AG04449 (cell line): ENCODE data around the gene SCT.

Experiments
- CTCF ChIA-PET: fragments of 350-600 bp; formaldehyde crosslinking; extraction: SDS; loops from one replicate; lab custom pipeline; 2021; ENCODE audit warnings: antibody characterized with exemption; lab: Yijun Ruan, JAX
- POLR2A ChIA-PET: fragments of 400-600, 350-600 bp; formaldehyde crosslinking; extraction: SDS; loops from one replicate; lab custom pipeline; 2020; ENCODE audit warnings: antibody characterized with exemption, inconsistent platforms; lab: Yijun Ruan, JAX
- DNase-seq: peaks from one replicate; pipeline ENCODE4 v3.0.0-alpha.2; 2010; ENCODE audit warnings: low read depth, low spot score
- H3K4me3 ChIP-seq: 2 replicates; pipeline ENCODE4 v1.5.1; 2011; ENCODE audit warnings: low read depth, mild to moderate bottlenecking, control low read depth, low read length
- CTCF ChIP-seq: IDR thresholded peaks from one replicate; pipeline ENCODE4 v1.5.1; 2011; ENCODE audit warnings: mild to moderate bottlenecking, moderate library complexity, low read length, control low read depth, inconsistent platforms; ENCODE audit not compliant: insufficient read depth; ENCODE audit errors: missing control alignments

Gene SCT

DNA sequence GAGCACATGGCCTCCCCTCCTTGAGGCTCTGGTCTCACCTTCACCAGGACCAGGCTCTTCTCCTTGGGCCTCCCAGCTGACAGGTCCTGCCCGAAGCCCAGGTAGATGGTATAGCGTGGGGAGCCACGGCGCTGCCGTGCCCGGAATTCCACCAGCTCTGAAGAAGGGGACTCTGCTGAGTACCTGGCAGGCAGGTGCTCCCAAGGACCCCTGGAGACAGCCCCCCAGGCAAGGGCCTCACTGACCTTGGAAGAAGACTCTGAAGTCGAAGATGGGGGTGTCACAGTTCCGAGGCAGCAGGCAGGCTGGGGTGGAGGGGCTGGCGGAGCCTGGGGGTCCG lies 14.1 kb downstream of the SCT start:
- H3K4me3 ChIP-seq = no peak overlapping the region
- ChIA-PET CTCF (no interaction called here), POLR2A (no interaction called here)
- no peak for TF ChIP-seq CTCF
- no peak for DNase-seq

- TF ChIP-seq CTCF = peak; percentile 5
- no peak for DNase-seq
- no peak overlapping the region for H3K4me3 ChIP-seq
- ChIA-PET CTCF (no interaction called here), POLR2A (interaction anchor here (0.7 kb wide), 1 partner anchor 11 kb away, joined by 3 read pairs; no protein-coding TSS in a partner anchor)
Observed at GRCh38 chr11:612201-612960, 14.6 kb downstream of the SCT start.

DNA sequence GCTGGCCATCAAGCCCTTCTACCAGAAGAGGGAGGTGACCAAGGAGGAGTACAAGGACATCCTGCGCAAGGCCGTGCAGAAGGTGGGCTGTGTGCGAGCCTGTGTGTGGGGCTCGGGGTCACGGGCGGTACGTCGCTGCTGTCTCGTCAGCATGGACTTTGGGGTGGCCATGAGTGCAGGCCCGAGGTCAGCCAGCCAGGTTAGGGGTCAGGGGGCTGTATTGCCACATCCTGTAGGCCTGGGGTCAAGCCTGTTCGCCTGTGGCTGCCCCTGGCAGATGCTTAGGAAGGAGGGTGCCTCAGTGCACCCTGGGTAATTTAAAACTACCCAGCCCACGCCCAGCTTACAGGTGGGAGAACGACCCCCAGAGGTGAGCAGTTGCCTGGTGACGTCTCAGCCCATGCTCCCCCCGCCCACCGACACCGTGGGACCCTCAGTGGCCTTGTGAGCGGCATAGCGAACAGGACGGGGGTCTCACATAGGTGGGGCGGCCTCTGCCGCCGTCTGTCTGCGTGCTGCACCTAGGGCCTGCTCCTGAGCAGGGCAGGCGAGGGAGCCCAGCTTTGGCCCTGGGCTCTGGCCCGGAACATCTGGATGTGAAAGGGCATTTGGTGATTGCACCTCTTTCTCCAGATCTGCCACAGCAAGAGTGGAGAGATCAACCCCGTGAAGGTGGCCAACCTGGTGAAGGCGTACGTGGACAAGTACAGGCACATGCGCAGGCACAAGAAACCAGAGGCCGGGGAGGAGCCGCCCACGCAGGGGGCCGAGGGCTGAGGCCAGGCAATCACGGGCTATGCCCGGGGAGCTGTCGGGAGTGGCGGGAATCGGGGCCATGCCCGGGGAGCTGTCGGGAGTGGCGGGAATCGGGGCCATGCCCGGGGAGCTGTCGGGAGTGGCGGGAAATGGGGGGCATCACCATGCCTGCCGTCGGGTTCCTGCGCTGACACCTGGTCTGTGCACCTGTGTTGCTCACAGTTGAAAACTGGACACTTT lies 15.7 kb downstream of the SCT start:
- H3K4me3 ChIP-seq = no peak overlapping the region
- POLR2A ChIA-PET = no interaction called here
- CTCF ChIA-PET = no interaction called here
- TF ChIP-seq CTCF = no peak
- no peak for DNase-seq

GRCh38 chr11:610146-610801 lies 16.7 kb downstream of the SCT start:
- ChIA-PET CTCF (no interaction called here), POLR2A (no interaction called here)
- no peak overlapping the region for H3K4me3 ChIP-seq
- no peak for DNase-seq
- TF ChIP-seq CTCF = no peak

- TF ChIP-seq CTCF = no peak
- no peak for DNase-seq
- ChIA-PET POLR2A (no interaction called here), CTCF (no interaction called here)
- H3K4me3 ChIP-seq = no peak overlapping the region
Observed at GRCh38 chr11:609341-609811, 17.6 kb downstream of the SCT start.
